ENCODE results near the gene ABLIM3. TPM values are rescaled to one million over a fixed set of nuclear protein-coding genes. Genes with fewer than 3 reads are reported as not detected.

Gene ABLIM3
- total RNA-seq, 2 experiments from 2014 or later, result not detected

DNA sequence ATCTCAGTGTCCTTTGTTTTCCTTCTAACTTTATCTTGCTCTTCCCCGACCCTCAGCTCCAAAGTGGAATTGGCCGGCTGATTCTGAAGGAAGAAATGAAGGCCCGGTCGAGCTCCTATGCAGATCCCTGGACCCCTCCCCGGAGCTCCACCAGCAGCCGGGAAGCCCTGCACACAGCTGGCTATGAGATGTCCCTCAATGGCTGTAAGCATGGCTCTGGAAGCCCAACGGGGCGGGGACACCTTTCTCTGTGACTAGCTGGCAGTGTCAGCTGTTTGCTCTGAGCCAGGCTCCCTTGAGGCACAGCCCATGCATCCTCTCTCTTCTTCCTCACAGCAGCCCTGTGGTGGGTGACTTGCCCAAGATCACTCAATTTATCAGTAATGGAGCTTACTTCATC, 106.4 kb downstream of the ABLIM3 start:
- H3K9me3 Mint-ChIP-seq, result no peaks in the 10 kb centered on the region
- no peak overlapping the region for H3K27ac Mint-ChIP-seq
- H3K36me3 Mint-ChIP-seq (ENCODE audit: low read depth), result no peaks in the 10 kb centered on the region
- ChIA-PET CTCF (interaction anchor here (0.6 to 1.2 kb wide), 2 partner anchors 22 to 70 kb away, joined by 3 read pairs; no protein-coding TSS in a partner anchor), POLR2A (no interaction called here)
- no peaks in the 10 kb centered on the region for H3K4me1 Mint-ChIP-seq (ENCODE audit: low read depth)
- DNase-seq (no peak), ATAC-seq (no peak)
- H3K4me3 Mint-ChIP-seq, result no peak overlapping the region
- TF ChIP-seq, protein P1, sequence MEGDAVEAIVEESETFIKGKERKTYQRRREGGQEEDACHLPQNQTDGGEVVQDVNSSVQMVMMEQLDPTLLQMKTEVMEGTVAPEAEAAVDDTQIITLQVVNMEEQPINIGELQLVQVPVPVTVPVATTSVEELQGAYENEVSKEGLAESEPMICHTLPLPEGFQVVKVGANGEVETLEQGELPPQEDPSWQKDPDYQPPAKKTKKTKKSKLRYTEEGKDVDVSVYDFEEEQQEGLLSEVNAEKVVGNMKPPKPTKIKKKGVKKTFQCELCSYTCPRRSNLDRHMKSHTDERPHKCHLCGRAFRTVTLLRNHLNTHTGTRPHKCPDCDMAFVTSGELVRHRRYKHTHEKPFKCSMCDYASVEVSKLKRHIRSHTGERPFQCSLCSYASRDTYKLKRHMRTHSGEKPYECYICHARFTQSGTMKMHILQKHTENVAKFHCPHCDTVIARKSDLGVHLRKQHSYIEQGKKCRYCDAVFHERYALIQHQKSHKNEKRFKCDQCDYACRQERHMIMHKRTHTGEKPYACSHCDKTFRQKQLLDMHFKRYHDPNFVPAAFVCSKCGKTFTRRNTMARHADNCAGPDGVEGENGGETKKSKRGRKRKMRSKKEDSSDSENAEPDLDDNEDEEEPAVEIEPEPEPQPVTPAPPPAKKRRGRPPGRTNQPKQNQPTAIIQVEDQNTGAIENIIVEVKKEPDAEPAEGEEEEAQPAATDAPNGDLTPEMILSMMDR (IDR thresholded peaks at IDR 0.05), result no peak
- intact Hi-C loops (cut with micrococcal nuclease), result no loop called here
- H3K27me3 Mint-ChIP-seq, result peaks cover 2% of the 10 kb centered on the region

DNA sequence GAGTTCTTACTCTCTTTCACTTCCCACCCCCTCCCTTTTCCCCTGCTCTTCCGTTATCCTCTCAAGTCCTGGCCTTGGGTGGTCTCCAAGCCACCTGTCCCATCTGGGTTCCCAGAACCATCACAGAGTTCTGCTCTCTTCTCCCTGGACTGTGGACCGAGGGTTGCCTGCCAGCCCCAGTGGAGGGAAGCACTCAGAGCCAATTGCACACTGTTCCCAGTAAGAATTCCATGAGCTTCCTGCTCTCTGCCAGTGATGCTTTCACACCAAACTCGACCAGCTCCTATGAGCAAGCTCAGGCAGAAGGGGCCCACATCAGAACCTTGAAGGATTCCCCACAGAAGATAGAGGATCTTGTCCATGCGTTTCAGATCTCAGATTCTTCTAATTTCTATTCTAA, 110.3 kb downstream of the ABLIM3 start:
- no peaks in the 10 kb centered on the region for H3K9me3 Mint-ChIP-seq
- no peak overlapping the region for H3K27ac Mint-ChIP-seq
- H3K4me1 Mint-ChIP-seq (ENCODE audit: low read depth), result no peaks in the 10 kb centered on the region
- no peaks in the 10 kb centered on the region for H3K27me3 Mint-ChIP-seq
- no peak for ATAC-seq
- ChIA-PET POLR2A (no interaction called here), CTCF (no interaction called here)
- no peaks in the 10 kb centered on the region for H3K36me3 Mint-ChIP-seq (ENCODE audit: low read depth)
- H3K4me3 Mint-ChIP-seq, result no peak overlapping the region
- DNase-seq, result no peak
- intact Hi-C loops (cut with micrococcal nuclease), result no loop called here
- TF ChIP-seq, protein P1 (IDR thresholded peaks at IDR 0.05), result no peak

DNA sequence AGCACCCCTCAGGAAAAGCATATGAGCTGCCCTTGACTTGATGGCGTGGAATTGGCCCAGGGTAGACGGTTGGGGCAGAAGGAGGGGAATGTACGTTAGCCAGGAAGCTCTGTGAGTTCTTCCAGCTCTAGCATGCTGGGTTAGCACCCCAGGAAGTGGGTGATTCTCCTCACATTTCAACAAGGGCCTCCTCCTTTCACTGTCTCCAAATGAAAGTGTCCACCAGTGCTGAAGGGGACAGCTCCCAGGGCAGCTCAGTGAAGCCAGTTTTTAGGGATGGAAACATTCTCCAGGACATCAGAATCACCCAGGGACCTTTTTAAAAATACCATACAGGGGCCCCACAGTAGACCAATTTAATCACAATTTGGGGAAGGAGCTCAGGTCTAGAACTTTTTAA, 113.2 kb downstream of the ABLIM3 start:
- ATAC-seq (no peak), DNase-seq (no peak)
- ChIA-PET POLR2A (no interaction called here), CTCF (interaction anchor here (1.0 to 1.5 kb wide), 3 partner anchors 14 to 113 kb away, joined by 3 to 5 read pairs (median 3); partner anchors contain the start of gene ABLIM3)
- Mint-ChIP-seq H3K27me3 (no peaks in the 10 kb centered on the region), H3K27ac (no peak overlapping the region), H3K4me1 (ENCODE audit: low read depth) (no peaks in the 10 kb centered on the region), H3K9me3 (no peaks in the 10 kb centered on the region), H3K4me3 (no peak overlapping the region), H3K36me3 (ENCODE audit: low read depth) (no peaks in the 10 kb centered on the region)
- TF ChIP-seq, protein P1 (IDR thresholded peaks at IDR 0.05), result no peak
- intact Hi-C loops (cut with micrococcal nuclease), result no loop called here

DNA sequence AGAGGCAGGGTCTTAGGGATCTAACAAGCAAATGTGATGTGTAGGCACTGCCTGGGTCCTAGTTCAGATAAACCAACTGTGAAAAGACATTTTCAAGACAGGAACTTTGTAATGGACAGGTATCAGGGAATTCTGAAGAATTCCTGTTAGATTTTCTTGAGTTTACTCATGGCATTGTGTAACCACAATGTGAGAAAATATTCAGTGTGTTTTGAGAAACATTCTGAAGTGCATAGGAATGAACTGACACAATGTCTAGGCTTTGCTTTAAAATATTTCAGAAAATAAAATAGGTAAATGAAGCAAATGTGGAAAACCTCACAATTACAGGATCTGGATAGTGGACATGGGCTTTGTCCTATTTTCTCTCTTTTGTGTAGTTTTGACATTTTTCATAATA, 115.2 kb downstream of the ABLIM3 start:
- TF ChIP-seq, protein P1 (IDR thresholded peaks at IDR 0.05), result no peak
- POLR2A ChIA-PET, result no interaction called here
- intact Hi-C loops (cut with micrococcal nuclease), result no loop called here
- CTCF ChIA-PET, result interaction anchor here (0.7 to 2.0 kb wide), 2 partner anchors 16 to 115 kb away, joined by 3 to 8 read pairs; partner anchors contain the start of gene ABLIM3
- no peaks in the 10 kb centered on the region for H3K36me3 Mint-ChIP-seq (ENCODE audit: low read depth)
- peaks cover 5% of the 10 kb centered on the region for H3K27me3 Mint-ChIP-seq
- ATAC-seq (no peak), DNase-seq (no peak)
- H3K4me1 Mint-ChIP-seq (ENCODE audit: low read depth), result no peaks in the 10 kb centered on the region
- no peak overlapping the region for H3K27ac Mint-ChIP-seq
- H3K4me3 Mint-ChIP-seq, result no peak overlapping the region
- no peaks in the 10 kb centered on the region for H3K9me3 Mint-ChIP-seq

DNA sequence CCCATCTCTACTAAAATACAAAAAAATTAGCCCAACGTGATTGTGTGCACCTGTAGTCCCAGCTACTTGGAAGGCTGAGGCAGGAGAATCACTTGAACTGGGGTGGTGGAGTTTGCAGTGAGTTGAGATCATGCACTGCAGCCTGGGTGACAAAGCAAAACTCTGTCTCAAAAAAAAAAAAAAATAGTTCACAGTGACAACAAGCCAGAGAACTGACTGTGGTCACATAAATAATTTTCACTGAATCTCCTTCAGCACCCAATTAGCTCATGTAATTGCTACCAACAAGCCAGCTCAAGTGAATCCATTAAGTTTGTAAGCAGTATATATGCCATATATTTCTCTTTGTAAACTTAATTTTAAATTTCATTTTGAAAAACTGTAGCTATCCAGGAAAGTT, 115.8 kb downstream of the ABLIM3 start:
- ATAC-seq (no peak), DNase-seq (no peak)
- Mint-ChIP-seq H3K4me1 (ENCODE audit: low read depth) (no peaks in the 10 kb centered on the region), H3K36me3 (ENCODE audit: low read depth) (no peaks in the 10 kb centered on the region), H3K27me3 (peaks cover 5% of the 10 kb centered on the region), H3K9me3 (no peaks in the 10 kb centered on the region), H3K4me3 (no peak overlapping the region), H3K27ac (no peak overlapping the region)
- ChIA-PET CTCF (interaction anchor here (0.7 to 2.0 kb wide), 3 partner anchors 12 to 115 kb away, joined by 3 to 8 read pairs (median 3); partner anchors contain the start of gene ABLIM3), POLR2A (interaction anchor here (0.9 kb wide), 1 partner anchor 38 kb away, joined by 5 read pairs; no protein-coding TSS in a partner anchor)
- TF ChIP-seq, protein P1 (IDR thresholded peaks at IDR 0.05), result no peak
- intact Hi-C loops (cut with micrococcal nuclease), result no loop called here
